OCI-LY7 (cell line): Measurements from ENCODE around the gene PLIN1. TPM values are rescaled to one million over a fixed set of nuclear protein-coding genes. Genes with fewer than 3 reads are reported as not detected.

Source experiments
- BruUV-seq: library from RNA; stranded (reverse); fragments of 400-500 nt; replicated peaks from 2 replicates; lab custom pipeline; 2021; lab: Mats Ljungman, UMichigan
- CTCF ChIA-PET: fragments of 300-600 bp; sonication (Branson Sonifier 250); formaldehyde crosslinking; loops from one replicate; lab custom pipeline; 2022; ENCODE audit warnings: antibody characterized with exemption; ENCODE audit not compliant: unreplicated experiment; lab: Charles Lee
- POLR2A ChIA-PET: fragments of 300-600 bp; sonication (Branson Sonifier 250); formaldehyde crosslinking; loops from one replicate; lab custom pipeline; 2022; ENCODE audit warnings: antibody characterized with exemption; lab: Charles Lee
- DNase-seq: peaks from one replicate; pipeline ENCODE4 v3.0.0-alpha.2; 2015; ENCODE audit warnings: low spot score
- H2AFZ ChIP-seq: fragments of 200-600 bp; sonication (generic), shearing (Covaris generic); 2 replicates; pipeline ENCODE4 v1.6.1; 2014; ENCODE audit warnings: mild to moderate bottlenecking, antibody characterized with exemption, low read length, moderate library complexity
- H3K27ac ChIP-seq: fragments of 200-600 bp; sonication (generic); 2 replicates; pipeline ENCODE4 v1.5.1; 2014; ENCODE audit warnings: mixed run types, low read depth, mild to moderate bottlenecking, moderate library complexity, low read length, inconsistent platforms; ENCODE audit not compliant: poor library complexity, severe bottlenecking
- H3K36me3 ChIP-seq: fragments of 200-600 bp; sonication (generic); 2 replicates; pipeline ENCODE4 v1.6.1; 2014; ENCODE audit warnings: mild to moderate bottlenecking, antibody characterized with exemption, low read length, moderate library complexity, mixed read lengths; ENCODE audit not compliant: insufficient read depth
- H3K4me1 ChIP-seq: fragments of 200-600 bp; sonication (generic); 2 replicates; pipeline ENCODE4 v1.5.1; 2014; ENCODE audit warnings: mild to moderate bottlenecking, low read length; ENCODE audit not compliant: insufficient read depth, poor library complexity, severe bottlenecking
- H3K4me2 ChIP-seq: fragments of 200-600 bp; sonication (generic); 2 replicates; pipeline ENCODE4 v1.6.1; 2014; ENCODE audit warnings: mild to moderate bottlenecking, low read length
- H3K4me3 ChIP-seq: fragments of 200-600 bp; sonication (generic); 2 replicates; pipeline ENCODE4 v1.5.1; 2014; ENCODE audit warnings: mild to moderate bottlenecking, low read depth, low read length; ENCODE audit not compliant: poor library complexity, severe bottlenecking
- H3K79me2 ChIP-seq: fragments of 200-600 bp; sonication (generic); 2 replicates; pipeline ENCODE4 v1.6.1; 2016; ENCODE audit warnings: low read depth, mild to moderate bottlenecking, low read length, moderate library complexity, mixed read lengths; ENCODE audit not compliant: insufficient read depth
- H3K9me2 ChIP-seq: fragments of 200-600 bp; sonication (generic); 2 replicates; pipeline ENCODE4 v1.6.1; 2016; ENCODE audit warnings: mild to moderate bottlenecking, low read length, mixed read lengths; ENCODE audit not compliant: insufficient read depth
- H3K9me3 ChIP-seq: fragments of 200-600 bp; sonication (generic); 2 replicates; pipeline ENCODE4 v1.6.1; 2014; ENCODE audit warnings: mild to moderate bottlenecking, mixed run types, low read length, mixed read lengths
- H4K20me1 ChIP-seq: fragments of 200-600 bp; sonication (generic); 2 replicates; pipeline ENCODE4 v1.6.1; 2014; ENCODE audit warnings: mild to moderate bottlenecking, antibody characterized with exemption, low read length, moderate library complexity, mixed read lengths; ENCODE audit not compliant: insufficient read depth
- EZH2phosphoT487 ChIP-seq: fragments of 200-600 bp; sonication (generic); IDR thresholded peaks from 2 replicates; pipeline ENCODE4 v1.6.1; 2018; ENCODE audit warnings: low read depth, borderline replicate concordance, mild to moderate bottlenecking, mixed run types, antibody characterized with exemption, low read length, moderate library complexity, mixed read lengths
- intact Hi-C: fragments of 100-400 bp; cut with micrococcal nuclease; formaldehyde crosslinking; loops from one replicate; pipeline ENCODE4 v1.10.0; 2022; ENCODE audit not compliant: unreplicated experiment
- total RNA-seq, 2 experiments: library from RNA; depleted of rRNA in 1 of 2; stranded (reverse); fragments of >200 nt in 1 of 2; shearing (Covaris generic) in 1 of 2; gene quantifications; 2 replicates each; pipeline ENCODE4 v1.2.3, GENCODE V29; 2014 to 2022
- TF ChIP-seq, protein P1 (sequence below): fragments of 200-600 bp; sonication (generic); conservative IDR thresholded peaks from 2 replicates; pipeline ENCODE4 v1.5.1; 2014; ENCODE audit warnings: mild to moderate bottlenecking, antibody characterized with exemption, low read length, moderate library complexity, mixed read lengths

The PLIN1 gene
- total RNA-seq, 2 experiments from 2014 or later: 0.19 TPM; not detected in 1

DNA sequence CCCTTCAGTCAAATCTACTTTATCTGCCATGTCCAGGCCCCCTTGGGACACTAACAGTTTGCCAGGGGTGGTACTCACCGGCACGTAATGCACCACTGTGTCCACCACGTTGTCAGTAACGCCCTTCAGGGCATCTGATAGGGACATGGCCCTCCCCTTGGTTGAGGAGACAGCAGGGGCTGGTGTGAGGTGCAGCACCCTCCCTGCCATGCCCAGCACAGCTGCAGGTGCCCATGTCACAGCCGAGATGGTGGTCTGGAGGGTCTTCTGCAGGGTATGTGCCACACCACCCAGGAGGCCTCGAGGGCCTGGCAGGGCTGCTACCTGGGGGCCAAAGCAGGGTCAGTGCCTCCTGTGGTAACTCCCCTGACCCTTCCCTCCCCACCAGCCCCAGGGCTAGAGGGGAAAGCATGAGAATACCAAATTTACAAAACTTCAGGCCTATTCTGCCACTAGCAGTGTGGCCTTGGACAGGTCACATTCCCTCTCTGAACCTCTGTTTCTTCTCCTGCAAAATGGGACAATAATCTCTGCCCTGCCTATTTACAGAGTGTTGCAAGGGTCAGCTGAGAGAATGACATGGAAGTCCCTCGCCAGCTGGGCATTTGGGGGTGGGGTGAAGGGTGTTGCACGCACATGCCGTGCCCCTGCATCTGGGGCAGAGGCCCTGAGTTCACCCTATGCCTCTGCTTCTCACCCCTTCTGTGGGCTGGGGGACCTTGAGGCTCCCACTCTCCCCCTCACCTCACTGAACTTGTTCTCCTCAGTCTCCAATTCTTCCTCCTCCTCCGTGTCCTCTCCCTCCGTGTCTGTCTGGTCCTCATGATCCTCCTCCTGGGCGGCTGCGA lies 12.1 kb downstream of the PLIN1 start:
- H3K27ac ChIP-seq: no peak overlapping the region
- H3K9me3 ChIP-seq: no peaks in the 10 kb centered on the region
- intact Hi-C loops: no loop called here
- CTCF ChIA-PET: no interaction called here
- TF ChIP-seq, protein P1, sequence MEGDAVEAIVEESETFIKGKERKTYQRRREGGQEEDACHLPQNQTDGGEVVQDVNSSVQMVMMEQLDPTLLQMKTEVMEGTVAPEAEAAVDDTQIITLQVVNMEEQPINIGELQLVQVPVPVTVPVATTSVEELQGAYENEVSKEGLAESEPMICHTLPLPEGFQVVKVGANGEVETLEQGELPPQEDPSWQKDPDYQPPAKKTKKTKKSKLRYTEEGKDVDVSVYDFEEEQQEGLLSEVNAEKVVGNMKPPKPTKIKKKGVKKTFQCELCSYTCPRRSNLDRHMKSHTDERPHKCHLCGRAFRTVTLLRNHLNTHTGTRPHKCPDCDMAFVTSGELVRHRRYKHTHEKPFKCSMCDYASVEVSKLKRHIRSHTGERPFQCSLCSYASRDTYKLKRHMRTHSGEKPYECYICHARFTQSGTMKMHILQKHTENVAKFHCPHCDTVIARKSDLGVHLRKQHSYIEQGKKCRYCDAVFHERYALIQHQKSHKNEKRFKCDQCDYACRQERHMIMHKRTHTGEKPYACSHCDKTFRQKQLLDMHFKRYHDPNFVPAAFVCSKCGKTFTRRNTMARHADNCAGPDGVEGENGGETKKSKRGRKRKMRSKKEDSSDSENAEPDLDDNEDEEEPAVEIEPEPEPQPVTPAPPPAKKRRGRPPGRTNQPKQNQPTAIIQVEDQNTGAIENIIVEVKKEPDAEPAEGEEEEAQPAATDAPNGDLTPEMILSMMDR: no peak
- TF ChIP-seq EZH2phosphoT487: no peak
- DNase-seq: no peak
- no peaks in the 10 kb centered on the region for H3K79me2 ChIP-seq
- H3K4me2 ChIP-seq: no peak overlapping the region
- BruUV-seq: no TSS peak
- POLR2A ChIA-PET: no interaction called here
- no peak overlapping the region for H3K4me3 ChIP-seq
- H3K9me2 ChIP-seq: no peaks in the 10 kb centered on the region
- H3K36me3 ChIP-seq: no peaks in the 10 kb centered on the region
- no peaks in the 10 kb centered on the region for H3K4me1 ChIP-seq
- no peak overlapping the region for H2AFZ ChIP-seq
- H4K20me1 ChIP-seq: no peaks in the 10 kb centered on the region

DNA sequence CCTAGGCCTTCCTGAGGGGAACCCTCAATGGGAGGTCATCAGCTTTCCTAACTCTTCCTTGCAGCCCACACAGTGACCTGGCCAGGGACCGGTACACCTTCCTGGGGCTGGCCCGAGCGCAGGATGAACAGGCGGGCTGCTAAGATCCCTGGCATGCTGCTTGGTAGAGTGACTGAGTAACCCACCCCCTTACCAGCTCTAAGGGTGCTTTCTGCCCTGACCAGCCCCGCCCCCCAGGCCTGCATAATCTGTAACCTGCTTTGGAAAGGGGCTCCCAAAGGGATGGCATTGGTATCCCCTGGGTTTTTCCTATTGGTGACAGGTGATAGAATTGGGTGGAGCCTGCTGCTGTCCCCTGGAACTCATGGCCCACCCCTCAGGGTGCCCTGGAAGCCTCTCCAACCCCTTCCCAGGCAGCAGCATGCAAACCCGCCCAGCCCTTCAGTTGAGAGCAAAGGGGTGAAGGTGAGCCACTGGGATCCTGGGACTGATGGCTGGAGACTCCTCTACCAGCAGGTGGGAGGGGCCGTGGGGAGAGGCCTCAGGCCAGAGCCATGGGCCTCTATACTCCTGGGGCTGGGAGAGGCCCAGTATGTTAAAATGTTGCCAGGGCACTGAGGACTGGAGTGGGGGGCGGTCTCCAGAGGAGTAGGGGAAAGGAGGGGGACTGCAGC lies 12.8 kb downstream of the PLIN1 start:
- DNase-seq: no peak
- no peak overlapping the region for H3K4me2 ChIP-seq
- H3K27ac ChIP-seq: no peak overlapping the region
- H3K9me2 ChIP-seq: no peaks in the 10 kb centered on the region
- no peaks in the 10 kb centered on the region for H3K79me2 ChIP-seq
- intact Hi-C loops: no loop called here
- ChIA-PET POLR2A (no interaction called here), CTCF (no interaction called here)
- H2AFZ ChIP-seq: no peak overlapping the region
- H3K4me3 ChIP-seq: no peak overlapping the region
- no peaks in the 10 kb centered on the region for H3K9me3 ChIP-seq
- TF ChIP-seq, protein P1: no peak
- BruUV-seq: no TSS peak
- H3K4me1 ChIP-seq: no peaks in the 10 kb centered on the region
- H3K36me3 ChIP-seq: no peaks in the 10 kb centered on the region
- H4K20me1 ChIP-seq: no peaks in the 10 kb centered on the region
